Measurements from ENCODE around the gene IKBKE.
A peak's percentile ranks its signal among the peaks of the same experiment; 100 is the strongest.
"Not testable (repeated sequence)": the region's sequence is repeated elsewhere in the genome, so short reads cannot be mapped to it uniquely, and the experiment has no call there.

IKBKE gene

GRCh38 chr1:206476591-206476990 lies 6.3 kb downstream of the IKBKE start:
- no peak for DNase-seq

GRCh38 chr1:206477110-206477509 lies 6.8 kb downstream of the IKBKE start:
- DNase-seq: no peak

GRCh38 chr1:206477581-206478380 lies 7.5 kb downstream of the IKBKE start:
- no peak for DNase-seq

GRCh38 chr1:206478746-206479145 lies 8.5 kb downstream of the IKBKE start:
- no peak for DNase-seq

GRCh38 chr1:206479183-206480125 lies 9.2 kb downstream of the IKBKE start:
- DNase-seq: peak; percentile 66

- DNase-seq: no peak
Observed at GRCh38 chr1:206480211-206480610, 9.9 kb downstream of the IKBKE start.

- DNase-seq: no peak
Observed at GRCh38 chr1:206482611-206483010, 12.3 kb downstream of the IKBKE start.

- DNase-seq: not testable (repeated sequence)
Observed at GRCh38 chr1:206483864-206484263, 13.6 kb downstream of the IKBKE start.

- no peak for DNase-seq
Observed at GRCh38 chr1:206484901-206485300, 14.6 kb downstream of the IKBKE start.

- DNase-seq: no peak
Observed at GRCh38 chr1:206486995-206487788, 16.9 kb downstream of the IKBKE start.

- no peak for DNase-seq
Observed at GRCh38 chr1:206487970-206488369, 17.7 kb downstream of the IKBKE start.

- no peak for DNase-seq
Observed at GRCh38 chr1:206488466-206488865, 18.2 kb downstream of the IKBKE start.

GRCh38 chr1:206489980-206490770 lies 19.9 kb downstream of the IKBKE start:
- peak; percentile 62 for DNase-seq

GRCh38 chr1:206490771-206491405 lies 20.6 kb downstream of the IKBKE start:
- no peak for DNase-seq

- DNase-seq: no peak
Observed at GRCh38 chr1:206491616-206492015, 21.3 kb downstream of the IKBKE start.

GRCh38 chr1:206492589-206492988 lies 22.3 kb downstream of the IKBKE start:
- no peak for DNase-seq

- DNase-seq: no peak
Observed at GRCh38 chr1:206493279-206493678, 23.0 kb downstream of the IKBKE start.

- no peak for DNase-seq
Observed at GRCh38 chr1:206495011-206495461, 24.8 kb downstream of the IKBKE start.

GRCh38 chr1:206495493-206496046 lies 25.3 kb downstream of the IKBKE start:
- no peak for DNase-seq

- DNase-seq: no peak
Observed at GRCh38 chr1:206496131-206496793, 26.0 kb downstream of the IKBKE start.

- DNase-seq: no peak
Observed at GRCh38 chr1:206497363-206497762, 27.1 kb downstream of the IKBKE start.
